NCI-H2029 (cell line): ENCODE data around the gene IGF2BP3.
A peak's percentile ranks its signal among the peaks of the same experiment; 100 is the strongest.

Experiments
- DNase-seq: peaks from one replicate; lab custom pipeline; 2025; lab: John Stamatoyannopoulos, UW

IGF2BP3 gene

GRCh38 chr7:23377134-23377533 is 93.2 kb downstream of the IGF2BP3 start:
- no peak for DNase-seq

- peak; percentile 39 for DNase-seq
Measured at GRCh38 chr7:23373151-23374004, 96.9 kb downstream of the IGF2BP3 start.

- no peak for DNase-seq
Measured at GRCh38 chr7:23372611-23373010, 97.7 kb downstream of the IGF2BP3 start.

GRCh38 chr7:23371654-23372053 is 98.6 kb downstream of the IGF2BP3 start:
- DNase-seq, result no peak

- DNase-seq, result no peak
Measured at GRCh38 chr7:23369695-23370404, 100.4 kb downstream of the IGF2BP3 start.

GRCh38 chr7:23369100-23369499 is 101.2 kb downstream of the IGF2BP3 start:
- no peak for DNase-seq

- DNase-seq, result no peak
Measured at GRCh38 chr7:23358152-23358674, 112.1 kb downstream of the IGF2BP3 start.

- DNase-seq, result peak; percentile 8
Measured at GRCh38 chr7:23357190-23358093, 112.8 kb downstream of the IGF2BP3 start.

GRCh38 chr7:23356726-23357125 is 113.6 kb downstream of the IGF2BP3 start:
- no peak for DNase-seq

GRCh38 chr7:23356168-23356567 is 114.1 kb downstream of the IGF2BP3 start:
- no peak for DNase-seq

- DNase-seq, result peak; percentile 76
Measured at GRCh38 chr7:23353172-23353571, 117.1 kb downstream of the IGF2BP3 start.

GRCh38 chr7:23350466-23350865 is 119.8 kb downstream of the IGF2BP3 start:
- no peak for DNase-seq

- no peak for DNase-seq
Measured at GRCh38 chr7:23349484-23350157, 120.7 kb downstream of the IGF2BP3 start.

GRCh38 chr7:23347682-23348180 is 122.6 kb downstream of the IGF2BP3 start:
- DNase-seq, result no peak

GRCh38 chr7:23347033-23347681 is 123.1 kb downstream of the IGF2BP3 start:
- no peak for DNase-seq

GRCh38 chr7:23346316-23346715 is 124.0 kb downstream of the IGF2BP3 start:
- no peak for DNase-seq

- DNase-seq, result no peak
Measured at GRCh38 chr7:23345601-23346000, 124.7 kb downstream of the IGF2BP3 start.

- DNase-seq, result no peak
Measured at GRCh38 chr7:23343806-23344475, 126.3 kb downstream of the IGF2BP3 start.

GRCh38 chr7:23343102-23343501 is 127.2 kb downstream of the IGF2BP3 start:
- DNase-seq, result no peak
